ENCODE data around the gene TIGD3.

- TF ChIP-seq SUZ12 (IDR thresholded peaks at IDR 0.05; ENCODE audit: extremely low read depth, insufficient read depth, insufficient read length) (no peak), ZNF274 (IDR thresholded peaks at IDR 0.05; ENCODE audit: low read depth, low read length) (no peak), YY1 (IDR thresholded peaks at IDR 0.05; ENCODE audit: insufficient read depth, insufficient read length) (no peak)
Observed at GRCh38 chr11:65310736-65311135, 43.8 kb upstream of the TIGD3 start.
